ENCODE measurements around the gene CDH13.

The CDH13 gene

DNA sequence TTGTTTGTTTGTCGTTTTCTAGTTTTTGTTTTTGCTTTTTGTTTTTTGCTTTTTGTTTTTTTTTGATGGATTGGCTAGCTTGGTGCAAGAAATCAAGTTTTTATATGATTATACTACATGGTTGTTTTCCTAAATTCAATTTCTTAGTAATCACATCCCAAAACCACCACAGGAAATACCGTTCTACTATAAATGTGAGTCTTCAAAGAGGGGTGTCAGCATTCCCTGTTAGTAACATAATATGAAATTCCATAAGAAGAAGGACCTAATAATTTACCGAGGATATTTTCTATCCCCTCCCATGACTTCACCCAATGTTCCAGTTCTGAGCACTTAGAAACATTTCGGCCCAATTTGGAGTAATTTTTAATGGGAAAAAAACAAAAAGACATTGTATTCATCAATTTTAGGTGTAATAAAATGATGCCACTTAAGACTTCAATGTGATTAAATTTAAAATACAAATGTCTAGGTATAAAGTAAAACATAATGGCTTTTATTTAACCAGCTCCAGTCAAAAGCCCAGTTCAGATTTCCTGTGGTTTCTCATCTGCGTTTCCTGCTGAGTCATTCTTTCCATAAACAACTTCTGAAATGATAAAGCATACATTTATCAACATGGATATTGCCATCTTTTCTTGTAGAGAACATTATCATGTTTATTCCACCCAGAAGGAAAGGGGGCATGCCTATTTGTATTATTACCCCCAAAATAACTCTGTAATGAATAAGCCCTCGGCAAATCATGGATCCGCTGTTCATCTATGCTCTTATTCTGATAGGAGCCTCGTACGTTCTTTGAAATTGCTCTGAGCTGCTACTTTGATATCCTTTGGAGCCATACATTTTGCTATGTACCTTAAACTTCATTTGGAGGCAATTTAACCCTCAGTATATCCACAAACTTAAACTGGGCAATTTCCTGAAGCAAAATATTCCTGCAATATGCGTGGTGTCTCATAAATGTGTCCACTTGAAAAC lies 1209.1 kb downstream of the CDH13 start:
- TF ChIP-seq GATA3 (IDR thresholded peaks at IDR 0.05; ENCODE audit: low read depth, low read length) (no peak), GATA2 (IDR thresholded peaks at IDR 0.05; ENCODE audit: low read depth, low read length) (no peak)

DNA sequence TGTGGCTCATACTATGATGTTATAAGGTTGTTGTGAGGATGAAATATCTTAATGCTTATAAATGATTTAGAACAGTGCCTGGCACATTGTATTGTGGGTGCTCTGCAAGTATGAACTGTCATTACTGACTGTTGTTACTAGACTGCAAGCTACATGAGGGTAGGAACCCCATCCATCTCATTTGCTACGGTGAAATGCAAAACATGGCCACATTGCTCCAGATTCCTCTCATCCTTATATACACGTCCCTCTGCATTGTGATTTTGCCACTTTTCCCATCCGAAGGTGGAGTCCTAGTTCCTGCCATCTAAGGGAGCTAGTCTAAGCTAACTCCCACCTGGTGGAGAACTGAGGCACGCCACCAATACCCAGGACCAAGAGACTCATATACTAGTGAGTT lies 1210.8 kb downstream of the CDH13 start:
- TF ChIP-seq GATA3 (IDR thresholded peaks at IDR 0.05; ENCODE audit: low read depth, low read length) (no peak), GATA2 (IDR thresholded peaks at IDR 0.05; ENCODE audit: low read depth, low read length) (no peak)

DNA sequence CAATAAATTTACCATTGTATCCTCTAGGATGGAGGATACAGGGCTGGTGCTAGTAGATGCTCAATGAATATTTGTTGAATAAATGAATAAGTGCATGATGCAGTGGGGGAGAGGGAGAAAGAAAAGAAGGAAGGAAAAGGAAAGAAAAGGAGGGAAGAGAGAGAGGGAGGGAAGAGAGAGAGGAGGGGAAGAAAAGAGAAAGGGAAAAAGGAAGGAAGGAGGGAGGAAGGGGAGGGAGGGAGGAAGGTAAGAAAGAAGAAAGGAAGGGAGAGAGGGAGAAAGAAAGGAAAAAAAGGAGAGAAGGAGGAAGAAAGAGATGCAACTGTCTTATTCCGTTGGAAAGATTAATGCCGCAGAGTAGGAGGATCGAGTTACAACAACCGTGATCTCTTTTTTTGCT lies 1211.4 kb downstream of the CDH13 start:
- TF ChIP-seq GATA2 (IDR thresholded peaks at IDR 0.05; ENCODE audit: low read depth, low read length), result no peak
- TF ChIP-seq GATA3 (IDR thresholded peaks at IDR 0.05; ENCODE audit: low read depth, low read length), result no peak

GRCh38 chr16:83839561-83839960 lies 1212.8 kb downstream of the CDH13 start:
- TF ChIP-seq GATA3 (IDR thresholded peaks at IDR 0.05; ENCODE audit: low read depth, low read length), result no peak
- TF ChIP-seq GATA2 (IDR thresholded peaks at IDR 0.05; ENCODE audit: low read depth, low read length), result no peak

DNA sequence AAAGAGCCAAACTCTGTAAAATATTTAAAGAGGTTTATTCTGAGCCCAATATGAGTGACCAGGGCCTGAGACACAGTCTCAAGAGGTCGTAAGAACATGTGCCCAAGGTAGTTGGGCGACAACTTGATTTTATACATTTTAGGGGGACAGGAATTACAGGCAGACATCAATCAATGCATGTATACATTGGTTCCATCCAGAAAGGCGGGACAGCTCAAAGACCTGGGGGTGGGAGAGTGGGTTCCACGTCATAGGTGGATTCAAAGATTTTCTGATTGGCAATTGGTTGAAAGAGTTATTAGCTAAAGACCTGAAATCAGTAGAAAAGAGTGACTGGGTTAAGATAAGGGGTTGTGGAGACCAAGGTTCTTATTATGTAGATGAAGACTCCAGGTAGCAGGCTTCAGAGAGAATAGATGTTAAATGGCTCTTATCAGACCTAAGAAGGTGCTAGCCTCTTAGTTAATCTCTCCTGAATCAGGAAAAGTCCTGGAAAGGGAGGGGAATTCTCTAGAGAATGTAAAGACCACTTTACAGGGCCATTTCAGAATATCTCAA lies 1213.4 kb downstream of the CDH13 start:
- no peak for TF ChIP-seq GATA3 (IDR thresholded peaks at IDR 0.05; ENCODE audit: low read depth, low read length)
- TF ChIP-seq GATA2 (IDR thresholded peaks at IDR 0.05; ENCODE audit: low read depth, low read length), result no peak

DNA sequence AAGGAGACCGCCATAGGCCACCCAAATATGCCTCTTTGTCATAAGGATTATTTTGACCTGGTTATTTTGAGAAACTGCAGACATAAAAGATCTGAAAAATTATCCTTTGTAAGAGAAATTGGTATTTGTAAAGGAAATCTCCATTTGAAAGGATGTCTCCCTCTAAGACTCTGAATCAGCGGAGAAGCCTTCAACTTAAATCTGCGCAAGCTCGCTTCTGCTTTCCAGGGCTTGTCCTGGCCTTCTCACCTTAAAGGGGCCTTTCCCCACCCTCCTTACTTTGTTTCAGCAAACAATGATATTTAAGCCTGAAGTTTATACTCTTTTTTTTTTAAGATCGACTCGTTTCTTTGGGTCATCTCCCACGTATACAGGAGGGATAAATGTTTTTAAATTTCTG lies 1215.5 kb downstream of the CDH13 start:
- TF ChIP-seq GATA3 (IDR thresholded peaks at IDR 0.05; ENCODE audit: low read depth, low read length) (no peak), GATA2 (IDR thresholded peaks at IDR 0.05; ENCODE audit: low read depth, low read length) (no peak)

GRCh38 chr16:83842756-83843507 lies 1216.2 kb downstream of the CDH13 start:
- TF ChIP-seq GATA3 (IDR thresholded peaks at IDR 0.05; ENCODE audit: low read depth, low read length), result no peak
- TF ChIP-seq GATA2 (IDR thresholded peaks at IDR 0.05; ENCODE audit: low read depth, low read length), result no peak

DNA sequence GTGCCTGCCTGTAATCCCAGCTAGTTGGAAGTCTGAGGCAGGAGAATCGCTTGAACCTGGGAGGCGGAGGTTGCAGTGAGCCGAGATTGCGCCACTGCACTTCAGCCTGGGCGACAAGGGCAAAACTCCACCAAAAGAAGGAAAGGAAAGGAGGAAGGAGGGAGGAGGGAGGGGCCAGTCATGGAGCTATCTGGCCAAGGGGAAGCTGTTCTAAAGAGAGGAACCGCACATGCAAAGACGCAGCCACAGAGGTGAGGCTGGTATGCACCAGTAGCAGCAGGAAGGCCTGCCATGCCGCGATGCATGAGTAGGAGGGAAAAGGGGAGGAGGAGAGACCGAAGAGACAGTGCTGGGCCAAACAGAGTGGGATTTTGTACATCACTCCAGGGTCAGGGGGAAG lies 1216.9 kb downstream of the CDH13 start:
- TF ChIP-seq GATA2 (IDR thresholded peaks at IDR 0.05; ENCODE audit: low read depth, low read length), result no peak
- TF ChIP-seq GATA3 (IDR thresholded peaks at IDR 0.05; ENCODE audit: low read depth, low read length), result no peak

GRCh38 chr16:83845263-83845662 lies 1218.5 kb downstream of the CDH13 start:
- TF ChIP-seq GATA2 (IDR thresholded peaks at IDR 0.05; ENCODE audit: low read depth, low read length), result no peak
- no peak for TF ChIP-seq GATA3 (IDR thresholded peaks at IDR 0.05; ENCODE audit: low read depth, low read length)

- TF ChIP-seq GATA2 (IDR thresholded peaks at IDR 0.05; ENCODE audit: low read depth, low read length) (no peak), GATA3 (IDR thresholded peaks at IDR 0.05; ENCODE audit: low read depth, low read length) (no peak)
These were observed 1220.8 kb downstream of the CDH13 start for GRCh38 chr16:83847371-83848225.

DNA sequence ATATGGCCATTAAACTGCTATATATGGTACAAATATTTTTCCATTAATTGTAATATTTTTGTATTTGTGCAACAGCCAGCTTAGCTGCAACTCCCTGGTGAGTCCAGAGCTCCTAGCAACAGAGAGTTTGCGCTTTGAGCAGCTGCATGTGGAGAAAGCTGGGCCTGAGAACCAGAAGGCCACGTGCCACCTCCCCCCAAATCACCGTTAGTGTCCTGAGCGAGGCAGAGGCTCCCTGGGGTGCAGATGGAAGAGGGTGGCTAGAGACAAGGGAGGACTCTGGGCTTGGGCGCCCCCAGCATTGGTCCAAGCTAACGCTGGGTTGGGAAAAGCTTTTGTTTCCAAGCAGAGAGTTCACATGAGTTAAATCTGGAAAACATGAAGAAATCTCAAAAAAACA lies 1222.7 kb downstream of the CDH13 start:
- TF ChIP-seq GATA2 (IDR thresholded peaks at IDR 0.05; ENCODE audit: low read depth, low read length) (no peak), GATA3 (IDR thresholded peaks at IDR 0.05; ENCODE audit: low read depth, low read length) (no peak)

All from SH-SY5Y (cell line).